KOPT-K1 (cell line): Measurements from ENCODE around the gene MEGF11.

Experiments
- H3K27ac ChIP-seq: fragments of 200-600 bp; sonication (generic); 2 replicates; pipeline ENCODE4 v1.5.1; 2016; ENCODE audit warnings: antibody characterized with exemption, mild to moderate bottlenecking, low read depth, low read length; ENCODE audit not compliant: poor library complexity, severe bottlenecking
- H3K36me3 ChIP-seq: fragments of 200-600 bp; sonication (generic); 2 replicates; pipeline ENCODE4 v1.5.1; 2017; ENCODE audit warnings: antibody characterized with exemption, mild to moderate bottlenecking, low read length, moderate library complexity; ENCODE audit not compliant: insufficient read depth
- H3K9me3 ChIP-seq: fragments of 200-600 bp; sonication (generic); 2 replicates; pipeline ENCODE4 v1.5.1; 2017; ENCODE audit warnings: antibody characterized with exemption, low read length, mild to moderate bottlenecking; ENCODE audit not compliant: insufficient read depth, poor library complexity, severe bottlenecking

The MEGF11 gene

DNA sequence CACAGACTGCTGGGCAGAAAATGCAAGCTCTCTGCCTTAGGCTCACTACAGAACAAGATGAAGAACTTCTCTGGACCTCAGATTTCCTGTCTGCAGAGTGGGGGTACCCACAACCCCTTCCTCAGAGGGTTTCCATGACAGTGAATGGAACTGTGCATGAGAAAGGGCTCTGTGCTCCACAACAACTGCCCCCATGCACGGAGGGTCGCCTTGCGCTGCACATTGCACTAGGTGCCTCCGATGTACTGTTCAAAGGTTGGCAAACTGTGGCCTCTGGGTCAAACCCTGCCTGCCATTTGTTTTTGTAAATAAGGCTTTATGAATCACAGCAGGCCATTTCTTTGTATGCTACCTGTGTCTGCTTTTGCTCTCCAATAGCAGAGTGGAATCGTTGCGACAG, 212.3 kb downstream of the MEGF11 start:
- H3K9me3 ChIP-seq, result no peaks in the 10 kb centered on the region
- no peak overlapping the region for H3K27ac ChIP-seq
- no peaks in the 10 kb centered on the region for H3K36me3 ChIP-seq

DNA sequence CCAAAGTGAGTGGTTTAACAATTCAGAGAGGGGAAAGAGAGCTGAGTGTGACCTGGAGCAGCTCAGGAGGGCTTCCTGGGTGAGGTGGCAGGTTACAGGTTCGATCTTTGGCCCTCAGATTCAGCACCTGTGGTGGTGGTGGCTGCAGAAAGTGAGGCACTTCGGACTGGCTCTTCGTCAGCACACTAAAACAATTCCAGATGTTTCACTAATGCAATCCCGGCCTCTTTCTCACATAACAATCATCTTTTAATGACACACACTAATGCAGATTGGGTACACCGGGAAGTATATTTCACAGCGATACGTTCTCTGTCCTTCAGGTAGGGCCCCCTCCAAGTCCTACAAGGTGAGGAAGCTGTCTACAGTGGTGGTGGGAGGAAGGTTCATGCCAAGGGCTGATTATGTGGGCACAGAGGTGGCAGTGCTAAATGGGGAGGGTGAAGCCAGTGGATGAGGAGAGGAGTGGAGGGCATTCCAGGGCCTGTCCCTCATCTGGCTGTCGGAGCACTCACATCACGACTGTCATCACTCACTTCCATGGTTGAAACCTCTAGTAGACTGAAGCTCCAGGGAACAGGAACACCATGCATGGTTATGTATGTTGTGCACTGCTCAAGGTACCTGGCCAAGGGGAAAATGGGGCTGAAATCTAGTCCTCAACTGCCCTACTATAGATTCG, 213.2 kb downstream of the MEGF11 start:
- Histone ChIP-seq H3K9me3 (no peaks in the 10 kb centered on the region), H3K27ac (no peak overlapping the region), H3K36me3 (no peaks in the 10 kb centered on the region)

DNA sequence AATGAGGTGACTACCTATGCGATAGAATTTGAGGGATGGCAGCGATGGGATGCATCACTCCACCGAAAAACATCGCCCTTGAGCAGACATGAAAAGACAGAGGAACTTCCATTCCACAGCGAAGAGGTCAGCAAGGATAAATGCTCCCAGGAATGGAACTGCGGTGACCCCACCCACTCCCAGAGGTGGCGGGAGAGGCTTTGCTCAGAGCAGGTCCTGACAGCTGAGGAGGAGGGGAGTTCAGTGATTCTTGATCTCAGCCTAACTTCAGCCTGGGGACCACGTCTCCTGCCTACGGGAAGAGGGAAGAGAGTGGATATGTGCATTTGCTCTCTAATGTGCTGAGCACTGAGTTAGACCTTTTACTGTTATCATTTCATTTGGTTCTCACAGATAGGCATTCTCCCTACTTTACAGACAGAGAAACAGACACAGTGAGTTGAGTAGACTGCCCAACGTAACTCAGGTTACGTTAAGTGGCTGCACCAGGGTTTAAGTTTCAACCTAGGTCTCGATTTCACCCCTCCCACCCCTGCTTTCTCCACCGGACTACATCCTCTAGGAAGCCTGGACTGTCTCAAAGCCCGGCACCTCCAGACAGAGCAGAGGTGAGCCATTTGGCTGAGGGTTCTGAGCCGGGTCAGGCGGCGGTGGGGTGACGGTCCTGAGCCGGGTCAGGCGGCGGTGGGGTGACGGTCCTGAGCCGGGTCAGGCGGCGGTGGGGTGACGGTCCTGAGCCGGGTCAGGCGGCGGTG, 214.3 kb downstream of the MEGF11 start:
- H3K27ac ChIP-seq, result no peak overlapping the region
- no peaks in the 10 kb centered on the region for H3K36me3 ChIP-seq
- H3K9me3 ChIP-seq, result no peaks in the 10 kb centered on the region

DNA sequence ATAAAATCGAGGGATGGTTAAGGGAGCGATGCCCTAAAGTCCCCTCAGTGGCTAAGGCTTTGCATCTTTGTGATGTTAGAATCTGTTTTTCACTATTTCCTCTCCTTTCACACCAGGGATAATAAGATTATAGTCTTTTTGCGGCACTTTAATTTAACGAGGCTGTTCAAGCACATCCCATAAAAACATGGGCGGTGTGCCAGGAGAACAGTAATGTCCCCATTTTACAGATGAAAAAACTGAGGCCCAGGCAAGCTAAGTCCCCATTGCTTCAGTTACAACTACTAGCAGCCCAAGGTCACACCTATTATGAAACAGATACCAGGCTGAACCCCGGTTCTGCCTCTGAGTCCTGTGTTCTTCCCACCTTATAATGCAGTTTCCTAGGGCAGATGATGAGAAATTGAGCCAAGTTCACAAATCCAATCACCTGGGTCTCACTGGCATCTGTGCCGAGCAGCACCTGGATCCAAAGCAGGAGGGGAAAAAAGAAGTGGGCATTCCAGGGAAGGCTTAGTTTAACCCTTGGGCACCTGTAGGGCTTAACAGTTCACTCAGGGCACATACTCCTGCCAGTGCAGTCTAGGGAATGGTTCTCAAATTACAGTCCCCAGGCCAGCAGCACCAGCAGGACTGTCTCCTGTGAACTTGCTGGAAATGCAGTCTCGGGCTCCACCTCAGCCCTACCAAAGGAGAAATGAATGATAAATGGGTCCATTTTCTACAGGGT, 215.0 kb downstream of the MEGF11 start:
- Histone ChIP-seq H3K9me3 (no peaks in the 10 kb centered on the region), H3K36me3 (no peaks in the 10 kb centered on the region), H3K27ac (no peak overlapping the region)

DNA sequence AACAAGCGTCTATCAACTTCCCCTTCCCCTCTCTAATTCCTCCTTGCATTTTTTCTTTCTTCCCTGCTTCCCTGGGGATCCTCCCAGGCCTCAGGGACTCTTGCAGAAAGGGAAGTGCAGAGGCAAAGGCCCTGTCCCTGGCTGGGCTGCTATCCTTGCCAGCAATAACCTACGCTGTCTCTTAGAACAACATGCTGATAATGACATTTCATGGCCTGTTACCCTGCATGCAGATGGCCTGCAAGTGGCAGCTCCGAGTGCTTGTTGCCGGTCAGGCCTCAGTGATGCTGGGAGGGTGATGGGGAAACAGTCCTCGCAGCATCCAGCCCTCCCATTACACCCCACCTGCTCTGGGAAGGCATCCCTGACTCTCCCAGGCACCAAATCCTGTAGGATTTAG, 216.7 kb downstream of the MEGF11 start:
- no peak overlapping the region for H3K27ac ChIP-seq
- peaks cover 9% of the 10 kb centered on the region for H3K9me3 ChIP-seq
- H3K36me3 ChIP-seq, result no peaks in the 10 kb centered on the region

DNA sequence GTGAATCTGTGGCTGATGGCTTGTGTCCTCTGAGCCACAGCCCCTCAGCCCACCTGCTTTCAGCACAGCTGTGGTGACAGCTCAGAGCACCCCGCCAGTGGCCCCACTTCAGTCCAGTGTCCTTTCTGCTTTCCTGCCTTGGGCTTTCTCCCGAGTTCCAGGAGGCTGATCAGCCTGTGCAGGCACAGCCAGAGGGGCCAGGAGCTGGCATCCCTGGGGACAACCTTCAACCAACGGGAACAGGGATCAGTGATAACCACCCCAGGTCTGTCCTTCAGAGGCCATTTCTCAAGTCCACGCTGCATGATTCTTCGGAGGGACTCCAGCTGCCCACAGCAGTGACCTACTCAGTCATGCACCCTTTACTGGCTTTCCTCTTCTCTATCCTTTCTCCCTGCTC, 217.6 kb downstream of the MEGF11 start:
- peaks cover 18% of the 10 kb centered on the region for H3K9me3 ChIP-seq
- no peak overlapping the region for H3K27ac ChIP-seq
- no peaks in the 10 kb centered on the region for H3K36me3 ChIP-seq

DNA sequence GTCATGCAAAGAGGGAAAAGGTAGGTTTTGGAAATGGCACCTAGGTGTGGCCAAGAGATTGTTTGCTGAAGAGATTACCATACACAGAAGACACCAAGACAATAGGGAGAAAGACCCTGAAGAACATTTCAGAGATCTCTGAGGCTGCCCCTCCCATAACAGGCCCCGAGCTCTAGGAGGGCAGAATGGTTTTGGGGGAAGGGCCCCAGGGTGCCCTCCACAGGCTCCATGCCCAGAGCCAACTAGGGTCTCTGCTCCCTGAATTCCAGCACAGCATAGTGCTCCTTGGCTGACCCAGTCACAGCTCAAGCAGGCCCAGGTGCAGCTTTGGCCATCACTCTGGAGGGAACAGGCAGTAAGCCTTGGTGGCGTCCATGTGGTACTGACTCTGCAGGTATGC, 220.4 kb downstream of the MEGF11 start:
- Histone ChIP-seq H3K36me3 (no peaks in the 10 kb centered on the region), H3K27ac (no peak overlapping the region), H3K9me3 (peaks cover 18% of the 10 kb centered on the region)

DNA sequence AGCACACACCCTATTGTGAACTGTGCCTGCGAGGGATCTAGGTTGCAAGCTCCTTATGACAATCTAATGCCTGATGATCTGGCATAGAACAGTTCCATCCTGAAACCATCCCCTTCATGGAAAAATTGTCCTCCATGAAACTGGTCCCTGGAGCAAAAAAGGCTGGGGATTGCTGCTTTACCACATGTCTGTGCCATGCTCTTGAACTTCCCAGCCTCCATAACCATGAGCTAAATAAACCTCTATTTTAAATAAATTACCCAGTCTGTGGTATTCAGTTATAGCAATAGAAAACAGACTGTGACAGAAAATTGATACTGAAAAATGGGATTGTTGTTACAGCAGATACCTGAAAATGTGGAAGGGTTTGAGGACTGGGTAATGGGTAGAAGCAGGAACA, 221.5 kb downstream of the MEGF11 start:
- H3K9me3 ChIP-seq, result peaks cover 18% of the 10 kb centered on the region
- no peaks in the 10 kb centered on the region for H3K36me3 ChIP-seq
- no peak overlapping the region for H3K27ac ChIP-seq

DNA sequence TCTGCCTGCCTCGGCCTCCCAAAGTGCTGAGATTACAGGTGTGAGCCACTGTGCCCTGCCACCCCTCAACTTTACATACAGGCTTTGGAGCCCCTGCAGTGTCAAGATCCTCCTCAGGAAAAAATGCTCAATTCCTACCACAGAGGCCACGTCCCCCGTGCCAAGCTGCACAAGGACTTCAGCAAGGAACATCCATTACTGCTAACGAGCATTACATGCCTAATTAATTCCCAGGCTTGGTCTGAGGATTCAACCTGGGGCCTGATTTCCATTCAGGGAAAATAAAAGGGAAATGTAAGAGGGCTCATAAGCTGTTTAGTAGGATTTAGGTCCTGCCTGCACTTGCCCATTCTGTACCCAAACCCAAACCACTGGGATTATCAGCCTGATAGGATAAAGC, 222.9 kb downstream of the MEGF11 start:
- peaks cover 18% of the 10 kb centered on the region for H3K9me3 ChIP-seq
- H3K36me3 ChIP-seq, result no peaks in the 10 kb centered on the region
- H3K27ac ChIP-seq, result no peak overlapping the region

DNA sequence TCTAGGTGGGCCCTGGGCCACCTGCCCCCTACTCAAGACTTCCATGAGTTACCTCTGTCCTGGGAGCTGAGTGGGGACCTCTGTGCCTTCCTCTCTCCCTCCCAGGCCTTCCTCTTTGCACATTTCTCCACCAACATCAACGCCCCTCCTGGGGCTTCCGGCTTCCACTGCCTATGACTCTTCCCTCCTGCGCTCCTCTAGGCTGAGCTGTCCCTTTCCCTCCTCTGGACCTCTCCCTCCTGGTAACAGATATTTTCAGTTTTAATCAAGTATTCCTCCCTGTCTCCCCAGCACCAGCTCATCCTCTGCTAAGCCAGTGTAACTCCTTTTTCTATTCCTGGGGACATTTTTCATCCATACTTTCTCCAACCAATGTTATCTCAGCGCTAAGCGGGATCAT, 223.9 kb downstream of the MEGF11 start:
- Histone ChIP-seq H3K27ac (no peak overlapping the region), H3K36me3 (no peaks in the 10 kb centered on the region), H3K9me3 (peaks cover 18% of the 10 kb centered on the region)

DNA sequence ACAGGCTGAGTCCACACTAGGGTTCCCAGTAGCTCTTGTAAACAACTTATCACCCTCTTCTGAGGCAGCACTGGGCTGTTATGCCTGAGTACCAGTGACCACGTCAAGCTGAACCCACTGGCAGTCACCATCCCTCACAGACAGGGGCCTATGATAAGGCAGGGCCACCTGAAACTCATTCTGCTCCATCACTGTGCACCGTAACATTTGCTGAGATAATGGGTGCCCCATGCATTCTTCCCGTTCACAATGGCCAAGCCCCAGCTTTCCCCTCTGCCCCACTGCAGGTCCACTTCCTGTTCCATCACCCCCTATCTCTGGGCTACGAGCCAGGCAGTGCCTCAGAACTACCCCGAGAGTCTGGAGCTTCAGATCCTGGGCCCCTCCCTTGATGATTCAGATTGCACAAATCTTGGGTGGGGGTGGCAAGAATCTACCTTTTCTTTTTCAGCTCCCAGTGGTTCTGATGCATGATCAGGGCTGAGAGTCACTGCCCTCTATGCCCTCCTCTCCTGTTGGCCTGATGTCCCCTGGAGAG, 226.2 kb downstream of the MEGF11 start:
- peaks cover 11% of the 10 kb centered on the region for H3K9me3 ChIP-seq
- no peaks in the 10 kb centered on the region for H3K36me3 ChIP-seq
- no peak overlapping the region for H3K27ac ChIP-seq

DNA sequence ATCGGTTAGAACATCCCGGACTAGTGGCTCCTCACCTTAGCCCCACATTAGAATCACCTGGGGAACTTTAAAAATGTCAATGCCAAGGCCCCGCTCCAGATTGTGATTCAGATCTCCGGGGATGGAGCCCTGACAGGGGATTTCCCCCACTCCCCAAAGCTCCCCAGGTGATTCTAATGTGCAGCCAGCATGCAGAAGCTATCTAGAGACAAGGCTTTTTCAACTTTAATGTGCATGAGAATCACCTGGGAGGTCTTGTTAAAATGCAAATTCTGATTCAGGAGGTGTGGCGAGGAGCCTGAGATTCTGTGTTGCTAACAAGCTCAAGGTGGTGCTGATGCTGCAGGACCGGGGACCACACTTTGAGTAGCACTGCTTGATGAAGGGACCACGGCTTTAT, 227.6 kb downstream of the MEGF11 start:
- Histone ChIP-seq H3K27ac (no peak overlapping the region), H3K9me3 (no peaks in the 10 kb centered on the region), H3K36me3 (no peaks in the 10 kb centered on the region)

DNA sequence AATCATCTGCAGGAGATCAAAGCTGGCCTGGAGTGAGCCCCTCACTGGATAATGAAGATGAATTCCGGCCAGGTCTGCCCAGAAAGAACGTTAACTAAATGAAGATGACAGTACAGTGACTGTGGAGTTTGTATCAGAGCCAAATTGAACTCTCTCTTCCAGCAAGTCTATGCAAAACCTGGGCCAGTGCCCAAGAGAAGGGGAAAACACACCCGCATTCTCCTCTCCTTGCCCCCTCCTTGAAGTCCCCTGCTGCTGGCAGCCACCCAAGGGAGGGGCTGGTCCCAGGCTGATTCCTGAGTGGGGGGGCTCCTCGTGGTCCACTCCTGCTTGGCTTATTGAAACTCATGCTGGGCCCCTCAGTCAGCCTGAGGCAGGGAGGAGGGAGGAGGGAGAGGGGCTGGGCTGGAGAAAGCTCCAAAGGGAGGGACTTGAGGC, 228.5 kb downstream of the MEGF11 start:
- Histone ChIP-seq H3K27ac (no peak overlapping the region), H3K36me3 (no peaks in the 10 kb centered on the region), H3K9me3 (no peaks in the 10 kb centered on the region)

DNA sequence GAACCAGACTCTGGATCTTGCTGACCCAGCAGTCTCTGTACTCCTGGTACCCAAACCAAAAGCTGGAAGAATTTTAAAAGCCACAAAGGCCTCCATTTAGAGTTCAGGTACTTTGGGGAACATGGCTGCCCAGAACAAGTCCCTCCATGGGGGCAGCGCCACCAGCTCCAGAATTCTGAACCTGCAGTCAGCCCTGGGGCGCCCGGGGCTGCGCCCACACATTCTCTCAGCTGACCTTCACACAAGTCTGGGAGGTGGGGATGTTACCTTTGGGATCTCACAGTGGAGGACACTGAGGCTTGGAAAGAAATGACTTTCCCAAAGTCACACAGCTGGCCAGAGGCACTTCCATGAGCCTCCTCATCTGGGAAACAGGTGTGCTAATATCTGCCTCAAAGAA, 229.4 kb downstream of the MEGF11 start:
- Histone ChIP-seq H3K36me3 (no peaks in the 10 kb centered on the region), H3K9me3 (no peaks in the 10 kb centered on the region), H3K27ac (no peak overlapping the region)

DNA sequence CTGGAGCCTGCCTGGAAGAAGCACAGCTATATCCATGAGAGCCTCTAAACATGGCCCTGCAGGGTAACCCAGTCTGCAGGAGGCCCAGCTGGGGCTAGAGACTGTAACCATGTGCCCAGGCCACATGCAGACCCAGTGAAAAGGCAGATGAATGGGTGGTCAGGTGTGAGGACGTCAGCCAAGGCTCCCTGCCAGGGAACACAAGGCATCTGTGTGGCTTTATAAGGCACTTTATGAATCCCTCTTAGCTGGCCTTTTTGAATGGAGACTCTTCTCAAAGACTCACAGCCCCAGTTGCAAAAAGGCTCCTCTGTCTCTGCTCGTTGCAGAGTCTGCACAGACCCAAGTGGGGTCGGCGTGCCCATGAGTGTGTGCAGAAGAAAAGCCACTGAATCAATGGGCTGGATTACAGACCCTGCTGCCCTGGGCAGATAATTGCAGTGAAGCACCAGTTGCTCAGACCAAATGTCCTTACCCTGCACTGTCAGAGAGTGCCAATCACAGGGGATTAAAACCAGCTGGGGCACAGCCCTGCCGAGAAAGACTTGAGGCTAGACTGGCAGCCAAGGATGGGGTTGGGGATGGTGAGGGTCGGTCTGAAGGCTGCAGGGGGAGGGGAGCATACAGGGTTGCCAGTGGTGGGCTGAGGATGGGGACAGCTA, 230.1 kb downstream of the MEGF11 start:
- H3K9me3 ChIP-seq, result no peaks in the 10 kb centered on the region
- H3K36me3 ChIP-seq, result no peaks in the 10 kb centered on the region
- no peak overlapping the region for H3K27ac ChIP-seq
